ENCODE data around the gene RASL10B.

RASL10B gene

GRCh38 chr17:35736236-35736635, 4.8 kb downstream of the RASL10B start:
- no peaks in the 10 kb centered on the region for H3K36me3 ChIP-seq
- no peak overlapping the region for H3K4me3 ChIP-seq (ENCODE audit: low read depth in 1 of 2, low read length in 1 of 2)
- no peaks in the 10 kb centered on the region for H3K9me3 ChIP-seq
- H3K4me1 ChIP-seq (ENCODE audit: control insufficient read depth in 1 of 2, insufficient read depth in 1 of 2, low read depth in 1 of 2, low read length in 1 of 2): peaks cover 0 to 5% of the 10 kb centered on the region in 2 experiments
- H3K27me3 ChIP-seq: peaks cover 64% of the 10 kb centered on the region
- TF ChIP-seq CTCF (IDR thresholded peaks at IDR 0.05): no peak
- no peak overlapping the region for H3K27ac ChIP-seq

- peaks cover 64% of the 10 kb centered on the region for H3K27me3 ChIP-seq
- TF ChIP-seq CTCF (IDR thresholded peaks at IDR 0.05): no peak
- no peaks in the 10 kb centered on the region for H3K4me1 ChIP-seq (ENCODE audit: control insufficient read depth in 1 of 2, insufficient read depth in 1 of 2, low read depth in 1 of 2, low read length in 1 of 2)
- H3K9me3 ChIP-seq: no peaks in the 10 kb centered on the region
- no peak overlapping the region for H3K4me3 ChIP-seq (ENCODE audit: low read depth in 1 of 2, low read length in 1 of 2)
- H3K27ac ChIP-seq: no peak overlapping the region
- H3K36me3 ChIP-seq: no peaks in the 10 kb centered on the region
Measured at GRCh38 chr17:35738519-35739133, 7.2 kb downstream of the RASL10B start.

GRCh38 chr17:35740216-35740615, 8.8 kb downstream of the RASL10B start:
- peaks cover 61% of the 10 kb centered on the region for H3K27me3 ChIP-seq
- TF ChIP-seq CTCF (IDR thresholded peaks at IDR 0.05): no peak
- H3K4me3 ChIP-seq (ENCODE audit: low read depth in 1 of 2, low read length in 1 of 2): no peak overlapping the region
- H3K27ac ChIP-seq: no peak overlapping the region
- H3K4me1 ChIP-seq (ENCODE audit: control insufficient read depth in 1 of 2, insufficient read depth in 1 of 2, low read depth in 1 of 2, low read length in 1 of 2): no peaks in the 10 kb centered on the region
- H3K36me3 ChIP-seq: no peaks in the 10 kb centered on the region
- no peaks in the 10 kb centered on the region for H3K9me3 ChIP-seq

GRCh38 chr17:35740997-35741931, 9.8 kb downstream of the RASL10B start:
- H3K27ac ChIP-seq: no peak overlapping the region

GRCh38 chr17:35742496-35742895, 11.1 kb downstream of the RASL10B start:
- no peak for TF ChIP-seq CTCF (IDR thresholded peaks at IDR 0.05)
- Histone ChIP-seq H3K27me3 (peaks cover 61% of the 10 kb centered on the region), H3K36me3 (no peaks in the 10 kb centered on the region), H3K9me3 (no peaks in the 10 kb centered on the region), H3K4me1 (ENCODE audit: control insufficient read depth in 1 of 2, insufficient read depth in 1 of 2, low read depth in 1 of 2, low read length in 1 of 2) (no peaks in the 10 kb centered on the region), H3K27ac (no peak overlapping the region), H3K4me3 (ENCODE audit: low read depth in 1 of 2, low read length in 1 of 2) (no peak overlapping the region)

More at GRCh38 chr17:35740997-35741931, 9.8 kb downstream of the RASL10B start:
- Histone ChIP-seq H3K4me1 (ENCODE audit: control insufficient read depth in 1 of 2, insufficient read depth in 1 of 2, low read depth in 1 of 2, low read length in 1 of 2) (no peaks in the 10 kb centered on the region), H3K36me3 (no peaks in the 10 kb centered on the region), H3K4me3 (ENCODE audit: low read depth in 1 of 2, low read length in 1 of 2) (no peak overlapping the region), H3K27me3 (peaks cover 61% of the 10 kb centered on the region), H3K9me3 (no peaks in the 10 kb centered on the region)
- no peak for TF ChIP-seq CTCF (IDR thresholded peaks at IDR 0.05)

Measured in neutrophil (primary cell).